Ishikawa (cell line): ENCODE data around the gene MFN2.

ENCODE experiments used
- EGR1 ChIP-seq: IDR thresholded peaks from 2 replicates; pipeline ENCODE4 v1.6.1; 2012
- EP300 ChIP-seq: IDR thresholded peaks from 2 replicates; pipeline ENCODE4 v1.6.1; 2012; ENCODE audit warnings: borderline replicate concordance
- FOXM1 ChIP-seq: IDR thresholded peaks from 2 replicates; pipeline ENCODE4 v1.6.1; 2012; ENCODE audit warnings: low read depth, borderline replicate concordance
- MAX ChIP-seq: IDR thresholded peaks from 2 replicates; pipeline ENCODE4 v1.6.1; 2012
- NFIC ChIP-seq: IDR thresholded peaks from 2 replicates; pipeline ENCODE4 v1.6.1; 2012
- RAD21 ChIP-seq: IDR thresholded peaks from 2 replicates; pipeline ENCODE4 v1.6.1; 2012; ENCODE audit warnings: low read depth
- REST ChIP-seq: IDR thresholded peaks from 2 replicates; pipeline ENCODE4 v1.6.1; 2012; ENCODE audit warnings: low read depth, mild to moderate bottlenecking
- TAF1 ChIP-seq: IDR thresholded peaks from 2 replicates; pipeline ENCODE4 v1.6.1; 2012; ENCODE audit warnings: low read depth, mild to moderate bottlenecking
- TCF12 ChIP-seq: IDR thresholded peaks from 2 replicates; pipeline ENCODE4 v1.6.1; 2012; ENCODE audit warnings: low read depth
- TEAD4 ChIP-seq: IDR thresholded peaks from 2 replicates; pipeline ENCODE4 v1.6.1; 2012

GRCh38 chr1:11931845-11932244 is 48.4 kb upstream of the MFN2 start:
- TF ChIP-seq RAD21 (no peak), TCF12 (no peak), EGR1 (no peak), NFIC (no peak), MAX (no peak), EP300 (no peak), REST (no peak), TAF1 (no peak), FOXM1 (no peak), TEAD4 (no peak)
